ENCODE data around the gene RNF111.
"Not testable (repeated sequence)": the region's sequence is repeated elsewhere in the genome, so short reads cannot be mapped to it uniquely, and the experiment has no call there.

RNF111 gene

GRCh38 chr15:59140422-59141226 lies 153.2 kb downstream of the RNF111 start:
- DNase-seq: no peak

GRCh38 chr15:59143281-59143680 lies 155.8 kb downstream of the RNF111 start:
- DNase-seq: no peak

- DNase-seq: not testable (repeated sequence)
Observed at GRCh38 chr15:59144594-59144993, 157.1 kb downstream of the RNF111 start.
